ENCODE results near the gene CCDC171.

DNA sequence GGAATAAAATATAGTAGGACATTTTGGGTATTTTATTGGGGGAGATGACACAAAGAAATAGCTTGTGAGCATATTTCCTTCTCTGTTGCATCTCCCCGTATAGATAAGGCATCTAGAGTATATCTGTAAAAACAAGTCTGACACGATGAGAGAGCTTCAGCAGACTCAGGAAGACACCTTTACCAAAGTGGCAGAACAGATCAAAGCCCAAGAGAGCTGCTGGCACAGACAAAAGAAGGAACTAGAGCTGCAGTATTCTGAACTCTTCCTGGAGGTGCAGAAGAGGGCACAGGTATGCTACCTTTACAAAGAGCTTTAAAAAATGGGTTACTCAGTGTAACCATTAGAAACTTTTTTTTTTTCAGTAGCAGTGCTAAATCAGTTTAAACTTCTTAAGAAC, 176.7 kb downstream of the CCDC171 start:
- no peak for TF ChIP-seq TAF1 (IDR thresholded peaks at IDR 0.05; ENCODE audit: borderline replicate concordance, low read depth, low read length)
- TF ChIP-seq POLR2A (IDR thresholded peaks at IDR 0.05; ENCODE audit: low read depth, low read length): no peak
- TF ChIP-seq POLR2AphosphoS5 (IDR thresholded peaks at IDR 0.05; ENCODE audit: low read depth, low read length): no peak
